Stimulated activated CD8-positive, alpha-beta memory T cell treated with anti-CD3 and anti-CD28 coated beads, Interleukin-12 subunit alpha, Interleukin-12 subunit beta, amount 100 ng/mL, for 24 hours (primary cell): ENCODE measurements around the gene LGR4.

ENCODE experiments used
- DNase-seq: peaks from one replicate; pipeline ENCODE4 v3.0.0-alpha.2; 2020; ENCODE audit errors: extremely low read depth

LGR4 gene

DNA sequence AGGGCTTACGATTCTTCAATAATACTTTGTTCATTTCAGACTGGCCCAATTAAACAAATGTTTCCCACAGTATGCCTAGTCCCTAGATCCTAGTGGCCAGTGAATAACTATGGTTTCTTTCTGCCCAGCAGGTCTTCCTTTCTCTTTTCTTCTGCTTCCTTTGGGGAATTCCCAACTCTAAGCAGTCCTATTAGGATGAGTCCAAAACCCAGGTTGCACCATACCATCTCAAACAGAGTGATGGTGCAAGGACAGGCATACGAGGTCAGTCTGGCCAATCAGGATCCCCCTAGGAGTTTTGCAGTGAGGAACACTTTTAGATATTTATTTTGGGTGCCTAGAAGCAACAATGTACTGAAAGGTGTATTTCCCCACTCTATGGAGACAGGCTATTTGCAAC lies 68.2 kb downstream of the LGR4 start:
- DNase-seq, result no peak

DNA sequence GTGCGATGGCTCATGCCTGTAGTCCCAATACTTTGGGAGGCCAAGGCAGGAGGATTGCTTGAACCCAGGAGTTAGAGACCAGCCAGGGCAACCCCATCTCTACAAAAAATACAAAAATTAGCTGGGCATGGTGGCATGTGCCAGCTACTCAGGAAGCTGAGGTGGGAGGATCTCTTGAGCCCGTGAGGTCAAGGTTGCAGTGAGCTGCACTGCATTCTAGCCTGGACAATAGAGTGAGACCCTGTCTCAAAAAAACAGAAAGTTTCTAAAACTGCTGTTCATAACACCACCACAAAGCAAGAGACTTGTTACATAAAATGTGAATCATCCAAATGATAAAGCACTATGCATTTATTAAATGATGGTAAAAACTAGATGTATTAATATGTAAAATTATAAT lies 69.4 kb downstream of the LGR4 start:
- no peak for DNase-seq

DNA sequence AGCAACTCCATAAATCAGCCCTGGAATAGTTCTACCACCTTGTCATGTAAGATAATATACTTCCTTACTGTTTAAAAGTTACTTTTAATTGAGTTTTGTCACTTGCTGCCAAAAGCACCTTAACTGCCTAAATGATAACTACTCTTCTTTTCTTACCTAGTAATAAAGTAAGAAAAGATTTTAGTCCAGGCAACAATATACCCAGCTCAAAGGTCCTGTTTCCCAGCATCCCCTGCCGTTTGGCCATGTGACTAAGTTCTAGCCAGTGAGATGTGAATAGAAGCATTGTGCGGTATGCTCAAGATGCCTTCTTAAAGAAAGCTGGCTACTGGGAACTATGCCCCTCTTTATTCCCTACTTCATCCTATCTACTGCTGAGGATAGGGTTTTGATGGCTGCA lies 70.1 kb downstream of the LGR4 start:
- DNase-seq, result no peak

DNA sequence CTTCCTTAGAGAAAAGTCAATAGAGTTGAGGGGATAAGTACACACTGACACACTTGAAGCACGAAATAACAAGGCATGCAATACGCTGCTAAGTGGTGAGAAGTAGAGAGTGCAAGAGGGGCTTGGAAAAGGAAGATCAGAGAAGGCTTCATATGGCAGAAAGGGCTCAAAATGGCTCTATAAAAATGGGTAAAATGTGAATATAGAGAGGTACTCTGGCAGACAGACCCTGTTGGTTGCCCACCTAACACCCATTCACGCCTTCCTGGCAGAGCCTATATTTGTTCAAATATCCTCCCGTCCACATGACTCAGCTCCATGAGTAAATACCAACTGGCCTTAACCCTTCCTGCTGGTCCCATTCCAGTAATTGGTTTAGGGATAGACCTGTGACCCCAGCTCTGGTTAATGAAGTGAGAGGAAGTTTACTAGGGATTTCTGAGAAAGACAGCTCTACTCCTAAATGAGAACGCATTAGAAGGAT lies 70.7 kb downstream of the LGR4 start:
- no peak for DNase-seq

DNA sequence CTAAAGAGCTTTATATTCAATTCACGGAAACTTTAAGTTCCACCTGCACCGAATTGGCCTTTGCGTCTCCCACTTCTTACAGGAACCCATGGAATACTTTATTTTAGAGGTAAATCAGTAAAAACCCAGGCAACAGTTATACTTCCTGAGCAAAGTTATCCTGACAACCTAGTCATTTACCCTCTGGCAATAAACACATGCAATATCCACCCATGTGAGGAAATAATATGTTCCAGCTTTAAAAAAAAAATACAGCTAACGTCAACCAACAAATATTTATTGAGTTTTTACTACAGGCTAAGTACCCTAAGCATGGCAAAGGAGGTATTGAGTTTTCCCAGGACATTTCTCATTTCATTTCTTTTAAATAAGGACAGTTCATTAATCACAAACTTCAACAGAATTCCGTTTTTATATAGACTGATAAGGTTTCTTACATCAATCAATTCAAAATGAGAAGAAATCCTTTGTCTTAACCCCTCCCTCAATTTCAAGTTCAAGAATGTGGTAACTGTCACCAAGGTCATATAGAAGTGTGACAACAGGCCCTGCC lies 71.2 kb downstream of the LGR4 start:
- DNase-seq, result no peak

DNA sequence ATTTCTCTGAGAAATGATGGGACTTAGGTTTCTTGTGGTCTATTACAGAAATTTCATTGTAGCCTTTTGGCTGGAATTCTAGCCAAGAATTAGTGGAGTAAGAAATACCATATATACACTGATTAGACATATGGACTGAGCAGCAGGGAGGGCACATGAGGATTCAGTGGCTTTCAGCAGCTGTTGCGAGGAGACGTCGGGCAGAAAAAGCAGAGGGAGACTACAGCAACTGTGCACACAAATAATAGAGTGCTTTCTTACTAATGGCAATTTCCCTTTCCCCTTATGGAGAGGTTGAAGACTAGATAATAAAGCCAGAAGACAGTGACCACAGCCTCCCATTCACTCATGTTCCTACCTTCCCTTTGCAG lies 74.2 kb downstream of the LGR4 start:
- no peak for DNase-seq

DNA sequence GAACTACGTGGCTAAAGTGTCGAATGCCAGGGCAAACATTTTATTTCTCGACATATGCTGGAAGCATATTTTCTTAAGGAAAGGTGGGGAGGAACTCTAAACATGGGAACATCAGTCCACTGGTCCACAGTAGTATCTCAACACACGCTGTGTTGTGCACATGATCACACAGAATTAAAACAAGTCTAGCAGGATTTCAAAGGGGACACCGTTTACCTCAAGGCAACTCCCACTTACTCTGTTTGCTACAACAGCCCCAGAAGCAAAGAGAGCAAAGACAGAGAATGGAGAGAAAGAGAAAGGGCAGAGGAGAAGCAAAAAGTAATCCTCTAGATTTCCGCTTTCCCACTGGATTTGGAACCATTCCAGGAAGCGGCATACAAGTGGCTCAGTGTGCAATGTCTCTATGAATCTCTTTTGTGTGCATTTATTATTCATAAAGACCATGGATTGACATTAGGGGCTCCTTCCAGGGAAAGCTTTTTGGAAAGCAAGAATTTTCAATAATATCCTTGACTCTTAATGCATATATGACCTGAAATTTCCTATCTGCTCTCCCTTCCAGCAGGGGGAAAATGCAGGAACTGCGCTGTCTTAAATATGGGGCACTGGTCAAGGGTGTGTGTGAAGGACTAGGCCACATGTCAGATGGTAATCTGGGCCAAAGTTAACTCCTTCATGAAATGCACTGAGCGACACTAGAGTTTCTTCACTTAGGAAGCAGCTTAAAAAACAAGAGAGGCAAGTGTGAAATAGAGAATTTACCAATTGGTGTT lies 74.8 kb downstream of the LGR4 start:
- DNase-seq, result no peak

DNA sequence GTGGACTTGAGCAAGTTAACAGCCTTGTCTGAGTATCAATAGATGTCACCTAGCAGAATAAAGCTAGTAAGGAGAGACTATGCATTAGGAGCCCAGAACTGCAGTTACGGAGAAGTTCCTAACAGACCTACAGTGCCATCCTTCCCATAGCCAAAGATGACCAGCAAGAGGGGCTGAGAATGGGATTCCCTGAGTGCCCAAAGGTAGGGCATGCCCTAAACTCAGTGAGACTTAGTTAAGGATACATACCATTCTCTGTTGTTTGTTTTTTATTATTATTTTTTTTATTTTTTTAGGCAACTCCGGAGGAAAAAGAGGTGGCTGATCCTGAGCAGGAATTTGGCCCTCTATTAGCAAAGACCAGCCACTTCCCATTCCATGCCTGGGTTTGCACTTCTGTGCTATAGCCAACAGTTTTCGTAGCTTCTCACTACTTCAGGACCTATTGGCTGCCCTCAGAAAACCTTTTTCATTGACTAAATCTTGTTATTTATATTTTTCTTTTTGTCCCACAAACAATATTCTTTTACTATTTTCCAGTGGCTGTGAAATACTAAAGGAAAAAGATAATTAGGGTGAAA lies 76.2 kb downstream of the LGR4 start:
- DNase-seq, result no peak

DNA sequence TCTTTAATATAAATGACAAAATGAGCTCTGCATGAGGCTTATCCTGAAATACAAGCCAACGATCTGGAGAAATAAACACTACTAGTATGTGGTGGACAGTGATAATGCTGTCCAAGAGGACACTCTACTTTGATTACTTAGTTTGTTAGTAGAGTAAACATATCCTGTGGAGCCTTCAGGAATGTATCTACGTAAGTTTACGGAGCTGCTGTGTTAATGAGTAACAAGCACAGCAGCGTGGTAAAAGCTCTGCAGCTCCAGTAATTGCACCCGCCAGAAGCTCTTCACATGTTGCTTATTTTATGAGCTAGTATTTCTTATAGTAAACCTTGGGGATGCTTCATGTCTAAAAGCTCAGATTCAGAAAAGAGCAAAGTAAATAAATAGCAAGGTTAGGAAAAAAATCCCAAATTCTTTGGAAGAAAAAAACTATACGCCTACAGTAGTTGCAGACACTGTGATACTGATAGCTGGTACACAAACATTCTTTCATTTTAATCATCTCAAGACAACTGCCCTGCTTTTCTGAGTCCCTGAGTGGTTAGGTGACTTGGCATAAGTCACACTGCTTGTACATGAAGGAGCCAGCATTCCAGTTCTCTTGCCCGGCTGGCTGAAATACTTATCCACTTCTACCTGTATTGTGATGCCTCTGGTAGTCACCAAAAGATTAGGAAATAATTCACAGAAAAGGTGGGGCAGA lies 76.9 kb downstream of the LGR4 start:
- DNase-seq, result no peak

DNA sequence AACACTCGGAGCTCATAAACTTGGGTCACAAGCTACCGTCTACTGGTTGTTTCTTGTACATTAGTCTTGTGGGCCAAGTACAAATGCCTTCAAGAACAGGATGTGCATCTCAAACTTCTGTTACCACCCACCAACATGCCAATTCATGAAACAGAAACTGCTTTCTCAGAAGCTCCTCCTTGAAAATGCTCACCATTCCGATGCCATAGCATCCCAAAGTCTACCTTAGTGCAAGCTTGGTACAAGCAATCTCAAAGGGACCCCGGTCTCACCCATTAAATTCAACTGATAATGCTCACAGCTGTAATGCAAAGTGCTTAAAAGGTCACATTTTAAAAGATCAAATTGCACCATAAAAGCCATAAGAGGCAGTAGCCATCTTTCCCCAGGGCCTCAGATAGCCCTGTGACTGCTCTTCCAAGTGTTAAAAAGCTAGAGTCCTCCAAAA lies 77.8 kb downstream of the LGR4 start:
- no peak for DNase-seq

DNA sequence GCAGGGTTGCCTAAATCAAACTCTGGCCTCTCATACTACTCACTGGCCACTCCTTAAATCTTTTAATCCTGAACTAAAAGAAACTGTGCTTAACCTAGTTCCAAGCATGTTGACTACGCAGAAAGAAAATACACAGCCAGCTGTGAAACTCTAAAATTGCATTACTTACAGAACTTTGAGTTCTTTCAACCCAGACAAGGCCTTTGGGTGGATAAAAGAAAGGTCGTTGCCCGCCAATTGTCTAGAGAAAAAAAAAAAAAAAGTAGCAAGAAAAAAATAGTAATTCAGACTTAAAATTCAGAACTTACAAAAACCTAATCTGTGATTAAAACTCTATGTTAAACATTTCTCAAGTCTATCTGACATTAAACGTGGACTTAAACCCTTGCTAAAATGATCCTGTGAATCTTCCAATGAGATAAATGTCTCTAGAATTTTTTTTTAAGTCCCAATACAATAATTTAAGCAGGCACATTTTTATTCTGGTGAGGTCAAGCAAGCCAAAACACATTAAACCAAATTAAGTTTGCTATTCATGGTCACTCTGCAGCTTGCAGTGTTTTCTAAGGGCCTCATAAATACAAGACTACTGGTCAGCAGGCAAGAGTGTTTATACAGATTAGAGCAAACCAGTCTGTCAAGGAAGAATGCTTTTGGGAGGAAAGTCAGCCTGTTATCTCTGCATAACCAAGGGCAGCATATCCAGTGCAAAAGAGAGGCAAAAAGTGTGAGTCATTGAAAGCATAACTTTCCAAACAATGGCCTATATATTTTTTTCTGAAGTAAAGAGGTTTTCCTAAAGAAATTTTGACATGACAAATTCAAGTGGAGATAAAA lies 80.1 kb downstream of the LGR4 start:
- no peak for DNase-seq

DNA sequence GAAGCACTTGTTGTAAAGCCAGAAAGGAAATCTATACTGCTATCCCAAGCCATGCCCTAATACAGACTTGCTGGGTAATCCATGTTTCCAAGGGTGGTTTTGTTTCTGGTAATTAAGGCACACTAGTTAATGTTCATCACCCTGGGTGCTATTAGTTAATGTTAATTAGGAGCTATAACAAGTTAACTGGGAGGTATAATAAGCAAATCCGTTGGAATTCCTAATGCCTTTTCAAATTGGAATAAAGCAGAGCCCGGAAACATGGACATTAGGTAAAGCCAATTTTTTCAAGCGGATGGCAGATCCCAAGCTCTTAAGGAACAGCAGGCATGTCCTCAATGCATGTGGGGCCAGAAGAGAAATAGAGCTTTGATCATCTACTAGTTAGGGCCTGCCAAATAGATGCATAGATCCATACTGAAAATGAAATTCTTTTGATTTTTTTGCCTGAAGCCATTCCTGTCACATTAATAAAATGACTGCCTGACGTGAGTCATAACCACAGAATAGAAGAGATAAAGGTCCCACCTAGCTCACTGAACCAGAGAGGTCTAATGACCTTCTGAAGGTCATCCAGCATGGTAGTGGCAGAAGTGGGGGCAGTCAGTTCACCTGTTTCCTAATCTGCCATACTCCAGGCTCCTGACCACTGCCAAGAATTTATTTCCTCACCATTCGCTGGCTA lies 81.1 kb downstream of the LGR4 start:
- no peak for DNase-seq

DNA sequence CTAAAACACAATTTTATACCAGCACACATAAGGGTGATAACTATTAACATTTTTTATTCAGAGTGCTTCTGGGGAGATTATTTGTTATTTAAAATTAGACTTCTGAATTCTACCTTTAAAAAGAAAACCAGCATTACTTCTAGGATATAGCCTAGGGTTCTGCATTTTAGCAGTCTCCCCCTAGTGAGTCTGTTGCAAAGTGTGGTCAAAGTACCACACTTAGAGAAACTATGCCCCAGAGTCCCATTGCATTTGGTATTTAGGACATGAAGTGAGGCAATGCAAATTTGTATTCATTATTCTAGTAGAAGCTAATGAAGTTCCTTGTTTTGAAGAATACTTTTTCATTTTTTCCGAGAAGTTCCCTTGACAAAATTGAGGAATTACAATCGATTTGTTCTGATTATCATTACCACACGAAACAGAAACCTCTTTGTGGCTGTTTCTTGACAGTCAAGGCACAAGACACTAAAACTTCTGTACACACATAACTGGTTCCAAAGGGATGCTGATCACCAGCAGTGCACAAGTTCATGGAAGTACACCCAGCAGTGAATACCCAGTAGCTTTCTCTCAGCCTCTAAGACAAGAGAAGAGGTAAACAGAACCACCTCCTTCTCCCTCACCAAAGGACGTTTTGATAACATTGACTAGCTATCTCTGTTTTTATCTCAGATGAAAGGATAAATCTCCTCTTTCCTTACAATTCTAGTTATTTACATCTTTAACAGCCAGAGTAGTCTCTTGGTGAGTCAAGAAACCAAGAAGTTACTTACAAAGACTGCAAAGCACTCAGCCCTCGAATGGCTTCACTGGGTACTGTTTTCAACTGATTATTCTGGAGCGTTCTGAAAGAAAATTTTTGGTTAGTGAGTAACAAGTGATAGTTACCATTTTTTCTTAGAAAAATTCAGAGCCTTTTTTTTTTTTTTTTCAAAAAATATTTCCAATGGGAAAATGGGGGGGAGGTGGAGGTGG lies 82.0 kb downstream of the LGR4 start:
- DNase-seq, result no peak

DNA sequence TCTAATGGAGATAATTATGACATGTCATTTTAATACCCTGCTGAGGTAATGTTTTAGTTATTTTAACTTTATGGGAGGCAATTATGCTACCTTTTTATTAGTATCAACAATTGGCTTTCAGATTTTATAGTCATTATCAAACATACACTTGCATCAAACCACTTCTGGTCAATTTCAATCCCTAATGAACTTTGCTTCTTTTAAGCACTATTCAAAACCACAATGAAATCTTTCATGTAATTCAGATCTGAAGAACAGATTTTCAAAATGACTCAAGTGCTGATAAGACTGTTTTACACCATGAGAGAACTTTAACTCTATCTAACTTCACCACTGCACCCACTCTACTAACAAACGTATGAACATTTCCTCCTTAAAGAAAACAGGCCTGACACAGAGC lies 83.7 kb downstream of the LGR4 start:
- DNase-seq, result no peak

DNA sequence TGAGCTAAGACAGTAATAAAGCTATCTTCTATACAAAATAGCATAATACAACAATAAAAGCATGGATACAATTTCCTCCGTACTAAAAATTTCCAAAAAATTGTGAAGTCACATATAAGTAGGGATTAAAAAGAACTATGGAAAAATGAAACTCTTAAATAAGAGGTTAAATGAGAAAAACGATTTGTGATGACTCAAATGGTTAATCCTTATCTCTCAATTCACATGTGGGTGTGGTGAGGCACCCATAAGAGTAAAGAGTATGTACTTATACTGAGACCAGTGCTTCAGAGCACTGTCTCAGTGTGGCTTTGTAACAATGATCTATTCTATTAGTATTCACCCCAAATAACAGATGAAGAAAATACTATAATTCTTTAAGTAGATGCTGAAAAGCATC lies 84.6 kb downstream of the LGR4 start:
- DNase-seq, result no peak

DNA sequence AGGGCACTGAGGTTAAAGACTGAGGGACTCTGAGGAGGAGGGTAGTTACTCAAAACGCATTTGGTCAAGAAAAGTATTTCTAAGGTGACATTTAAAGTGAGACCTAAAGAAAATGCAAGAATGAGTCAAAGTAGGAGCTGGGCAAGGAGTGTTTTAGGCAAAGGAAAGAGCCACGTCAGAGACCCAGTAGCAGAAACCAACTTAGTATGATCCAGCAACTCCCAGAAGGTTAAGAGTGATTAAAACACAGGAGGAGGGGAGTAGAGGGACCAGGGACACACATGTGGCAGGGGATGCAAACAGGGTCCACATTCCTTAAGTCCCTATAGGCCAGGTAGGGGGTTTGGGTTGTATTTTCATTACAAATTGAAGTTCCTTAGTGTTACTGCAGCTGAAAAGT lies 85.2 kb downstream of the LGR4 start:
- DNase-seq, result no peak

DNA sequence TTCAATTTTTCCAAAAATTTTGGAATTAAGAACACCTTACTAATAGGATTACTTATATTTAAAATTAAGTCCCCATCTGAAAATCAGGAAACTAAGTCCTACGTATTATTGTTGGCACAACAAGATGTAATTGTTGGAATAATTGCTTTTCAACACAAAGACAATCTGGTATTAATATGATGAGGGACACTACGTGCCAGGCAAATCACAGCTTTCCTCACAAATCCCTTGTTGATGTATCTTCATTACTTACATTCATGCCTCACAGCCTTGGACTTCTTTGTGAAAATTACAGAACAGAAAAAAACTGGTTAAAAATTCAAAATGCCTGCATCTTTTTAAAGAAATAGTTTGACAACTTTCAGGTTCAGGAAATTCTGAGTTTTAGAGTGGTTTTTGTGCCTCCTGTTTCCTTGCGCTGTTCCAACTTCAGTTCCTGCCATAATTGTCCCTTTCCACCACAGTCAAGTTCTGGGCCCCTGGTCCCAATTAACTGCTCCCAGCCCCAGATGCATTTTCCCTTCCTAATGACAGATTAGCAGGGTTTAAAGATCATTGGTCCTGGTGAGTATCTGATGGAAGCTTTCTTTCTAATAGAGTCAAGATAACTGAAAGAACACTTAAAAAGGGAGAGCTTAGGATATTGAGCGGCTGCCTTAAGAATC lies 86.3 kb downstream of the LGR4 start:
- no peak for DNase-seq

DNA sequence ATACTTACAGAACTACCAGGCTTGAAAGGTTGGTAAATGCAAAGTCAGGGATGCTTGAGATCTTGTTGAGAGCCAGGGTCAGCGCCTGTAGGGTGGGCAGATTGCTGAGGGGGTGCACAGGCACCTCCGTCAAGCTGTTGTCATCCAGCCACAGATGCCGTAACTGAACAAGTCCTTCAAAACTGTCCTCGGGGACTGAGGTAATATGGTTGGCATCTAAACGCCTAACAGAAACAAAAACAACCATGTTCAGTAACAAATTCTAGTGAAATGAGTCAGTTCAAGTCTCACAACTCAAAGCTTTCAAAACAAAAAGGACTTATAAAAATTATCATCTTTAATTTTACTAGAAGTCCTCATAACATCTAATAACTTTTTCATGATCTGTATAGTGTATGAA lies 87.3 kb downstream of the LGR4 start:
- DNase-seq, result no peak

DNA sequence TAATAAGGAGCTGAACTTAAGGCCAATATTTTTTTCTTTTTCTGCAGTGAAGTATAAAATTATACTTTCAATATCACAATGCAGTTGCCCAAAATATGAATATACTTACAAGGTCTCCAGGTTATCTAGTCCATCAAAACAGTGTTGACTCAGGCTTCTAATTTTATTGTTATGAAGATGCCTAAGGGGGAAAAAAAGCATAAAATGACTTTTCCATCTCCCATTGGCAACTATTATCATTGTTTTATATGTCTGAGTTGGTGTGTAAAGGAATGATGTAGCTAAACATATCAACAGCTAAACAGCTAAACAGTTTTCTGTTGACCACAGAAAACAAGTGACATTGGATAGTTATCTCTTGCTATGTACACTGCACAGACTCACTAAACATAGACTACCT lies 88.4 kb downstream of the LGR4 start:
- no peak for DNase-seq

DNA sequence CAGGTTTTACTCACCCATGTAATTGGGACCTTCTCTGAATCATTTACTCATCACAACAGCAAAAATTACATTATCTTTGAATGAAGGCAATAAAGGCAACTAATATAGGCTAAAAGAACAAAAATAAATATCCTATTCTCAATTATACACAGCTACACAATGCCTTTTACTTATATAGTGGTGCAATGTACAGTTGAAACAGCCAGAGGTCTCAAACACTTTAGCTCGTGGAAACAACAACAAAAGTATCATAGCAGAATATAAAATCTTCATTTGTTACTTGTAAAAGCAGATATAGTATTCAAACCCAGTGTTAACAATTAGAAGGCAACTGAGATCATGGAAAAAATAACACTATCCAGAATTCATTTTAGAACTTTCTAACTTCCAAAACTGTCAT lies 88.9 kb downstream of the LGR4 start:
- no peak for DNase-seq
